ENCODE measurements around the gene STX4.

- TF ChIP-seq NR3C1 (IDR thresholded peaks at IDR 0.05) (no peak), CEBPB (IDR thresholded peaks at IDR 0.05) (no peak), USF2 (IDR thresholded peaks at IDR 0.05) (no peak), JUNB (IDR thresholded peaks at IDR 0.05) (no peak), JUN (IDR thresholded peaks at IDR 0.05) (no peak), CTCF (IDR thresholded peaks at IDR 0.05) (no peak), POLR2A (IDR thresholded peaks at IDR 0.05; ENCODE audit: low read length) (no peak), RAD21 (conservative IDR thresholded peaks at IDR 0.05 in 1 of 2, IDR thresholded peaks at IDR 0.05 in 1 of 2) (no peak), TP53 (CRISPR knock-in tag; IDR thresholded peaks at IDR 0.05) (no peak), RNF2 (IDR thresholded peaks at IDR 0.05; ENCODE audit: borderline replicate concordance, low read depth) (no peak)
Measured at GRCh38 chr16:31009120-31009519, 24.2 kb upstream of the STX4 start.

All from A549 (cell line).